Neural progenitor cell (in vitro differentiated cells): ENCODE measurements around the gene PRSS27. TPM values are rescaled to one million over a fixed set of nuclear protein-coding genes. Genes with fewer than 3 reads are reported as not detected.

Experiments used
- DNase-seq: peaks from one replicate; pipeline ENCODE4 v3.0.0-alpha.2; 2016; ENCODE audit warnings: low spot score
- H2AFZ ChIP-seq: fragments of 200-600 bp; sonication (generic); replicated peaks from 2 replicates; pipeline ENCODE4 v1.6.1; 2016; ENCODE audit warnings: antibody characterized with exemption
- H3F3A ChIP-seq: fragments of 200-600 bp; sonication (generic); 2 replicates; pipeline ENCODE4 v1.6.1; 2016; ENCODE audit warnings: antibody characterized with exemption, low read depth
- H3K27ac ChIP-seq: fragments of 200-600 bp; sonication (generic); 2 replicates; pipeline ENCODE4 v1.5.1; 2016; ENCODE audit warnings: mild to moderate bottlenecking
- H3K27me3 ChIP-seq: fragments of 200-600 bp; sonication (generic); 2 replicates; pipeline ENCODE4 v1.6.1; 2016; ENCODE audit warnings: mild to moderate bottlenecking, moderate library complexity
- H3K36me3 ChIP-seq: fragments of 200-600 bp; sonication (generic); 2 replicates; pipeline ENCODE4 v1.5.1; 2016
- H3K4me1 ChIP-seq: fragments of 200-600 bp; sonication (generic); 2 replicates; pipeline ENCODE4 v1.6.1; 2016; ENCODE audit warnings: mixed run types
- H3K4me2 ChIP-seq: fragments of 200-600 bp; sonication (generic); 2 replicates; pipeline ENCODE4 v1.6.1; 2016
- H3K4me3 ChIP-seq: fragments of 200-600 bp; sonication (generic); 2 replicates; pipeline ENCODE4 v1.5.1; 2016
- H3K79me2 ChIP-seq: fragments of 200-600 bp; sonication (generic); 2 replicates; pipeline ENCODE4 v1.6.1; 2016; ENCODE audit warnings: low read depth
- H3K9ac ChIP-seq: fragments of 200-600 bp; sonication (generic); 2 replicates; pipeline ENCODE4 v1.6.1; 2016
- H3K9me3 ChIP-seq: fragments of 200-600 bp; sonication (generic); 2 replicates; pipeline ENCODE4 v1.5.1; 2016; ENCODE audit warnings: low read depth
- H4K20me1 ChIP-seq: fragments of 200-600 bp; sonication (generic); 2 replicates; pipeline ENCODE4 v1.6.1; 2016; ENCODE audit warnings: low read depth
- H3K27ac Mint-ChIP-seq: 3 replicates; pipeline ENCODE4 v1.8.0; 2021; ENCODE audit warnings: mixed read lengths
- H3K27me3 Mint-ChIP-seq: 2 replicates; pipeline ENCODE4 v1.8.0; 2022; ENCODE audit warnings: low read depth, mild to moderate bottlenecking, inconsistent platforms, moderate library complexity, mixed read lengths; ENCODE audit not compliant: insufficient read depth
- H3K36me3 Mint-ChIP-seq: 3 replicates; pipeline ENCODE4 v1.8.0; 2021; ENCODE audit warnings: mixed read lengths
- H3K4me1 Mint-ChIP-seq: 3 replicates; pipeline ENCODE4 v1.8.0; 2021; ENCODE audit warnings: mixed read lengths
- H3K4me3 Mint-ChIP-seq: 3 replicates; pipeline ENCODE4 v1.8.0; 2021; ENCODE audit warnings: mild to moderate bottlenecking, moderate library complexity, mixed read lengths
- H3K9me3 Mint-ChIP-seq: 3 replicates; pipeline ENCODE4 v1.8.0; 2020; ENCODE audit warnings: mixed read lengths
- EZH2 ChIP-seq: fragments of 200-600 bp; sonication (generic); IDR thresholded peaks from 2 replicates; pipeline ENCODE4 v1.6.1; 2017; ENCODE audit warnings: antibody characterized with exemption, mild to moderate bottlenecking, moderate library complexity
- EZH2phosphoT487 ChIP-seq: fragments of 200-600 bp; sonication (generic); IDR thresholded peaks from 2 replicates; pipeline ENCODE4 v1.6.1; 2017; ENCODE audit warnings: antibody characterized with exemption
- total RNA-seq: library from RNA; depleted of rRNA; stranded (reverse); fragments of >200 nt; gene quantifications from 2 replicates; pipeline ENCODE4 v1.2.3, GENCODE V29; 2015; ENCODE audit warnings: low replicate concordance
- TF ChIP-seq, protein P1 (sequence below): fragments of 200-600 bp; sonication (generic); IDR thresholded peaks from 2 replicates; pipeline ENCODE4 v1.5.1; 2017; ENCODE audit warnings: antibody characterized with exemption, mild to moderate bottlenecking

Gene PRSS27
- total RNA-seq, 1 donor from 2014 or later: 1.8 TPM

DNA sequence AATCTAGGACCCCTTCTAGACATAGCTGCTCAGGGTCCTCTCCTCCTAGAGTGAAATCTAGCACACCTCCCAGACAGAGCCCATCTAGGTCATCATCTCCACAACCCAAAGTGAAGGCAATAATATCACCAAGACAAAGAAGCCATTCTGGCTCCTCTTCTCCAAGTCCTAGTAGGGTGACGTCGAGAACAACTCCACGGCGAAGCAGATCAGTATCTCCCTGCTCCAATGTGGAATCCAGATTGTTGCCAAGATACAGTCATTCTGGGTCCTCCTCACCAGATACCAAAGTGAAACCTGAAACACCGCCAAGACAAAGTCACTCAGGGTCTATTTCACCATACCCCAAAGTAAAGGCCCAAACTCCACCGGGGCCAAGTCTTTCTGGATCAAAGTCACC lies 43.1 kb upstream of the PRSS27 start:
- peaks cover 28% of the 10 kb centered on the region for H3K27me3 Mint-ChIP-seq
- Histone ChIP-seq H2AFZ (no peak overlapping the region), H3K4me2 (no peak overlapping the region), H3K9ac (no peak overlapping the region), H3F3A (peaks cover 65% of the 10 kb centered on the region), H3K27me3 (no peaks in the 10 kb centered on the region), H3K4me1 (no peaks in the 10 kb centered on the region), H3K4me3 (no peak overlapping the region), H3K9me3 (no peaks in the 10 kb centered on the region), H3K36me3 (peaks cover 65% of the 10 kb centered on the region), H3K27ac (no peak overlapping the region), H3K79me2 (peaks cover 100% of the 10 kb centered on the region), H4K20me1 (peaks cover 23% of the 10 kb centered on the region)
- no peaks in the 10 kb centered on the region for H3K4me1 Mint-ChIP-seq
- peaks cover 91% of the 10 kb centered on the region for H3K36me3 Mint-ChIP-seq
- DNase-seq: no peak
- TF ChIP-seq EZH2 (no peak), EZH2phosphoT487 (no peak)
- TF ChIP-seq, protein P1, sequence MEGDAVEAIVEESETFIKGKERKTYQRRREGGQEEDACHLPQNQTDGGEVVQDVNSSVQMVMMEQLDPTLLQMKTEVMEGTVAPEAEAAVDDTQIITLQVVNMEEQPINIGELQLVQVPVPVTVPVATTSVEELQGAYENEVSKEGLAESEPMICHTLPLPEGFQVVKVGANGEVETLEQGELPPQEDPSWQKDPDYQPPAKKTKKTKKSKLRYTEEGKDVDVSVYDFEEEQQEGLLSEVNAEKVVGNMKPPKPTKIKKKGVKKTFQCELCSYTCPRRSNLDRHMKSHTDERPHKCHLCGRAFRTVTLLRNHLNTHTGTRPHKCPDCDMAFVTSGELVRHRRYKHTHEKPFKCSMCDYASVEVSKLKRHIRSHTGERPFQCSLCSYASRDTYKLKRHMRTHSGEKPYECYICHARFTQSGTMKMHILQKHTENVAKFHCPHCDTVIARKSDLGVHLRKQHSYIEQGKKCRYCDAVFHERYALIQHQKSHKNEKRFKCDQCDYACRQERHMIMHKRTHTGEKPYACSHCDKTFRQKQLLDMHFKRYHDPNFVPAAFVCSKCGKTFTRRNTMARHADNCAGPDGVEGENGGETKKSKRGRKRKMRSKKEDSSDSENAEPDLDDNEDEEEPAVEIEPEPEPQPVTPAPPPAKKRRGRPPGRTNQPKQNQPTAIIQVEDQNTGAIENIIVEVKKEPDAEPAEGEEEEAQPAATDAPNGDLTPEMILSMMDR: no peak
- H3K4me3 Mint-ChIP-seq: no peak overlapping the region
- no peak overlapping the region for H3K27ac Mint-ChIP-seq
- H3K9me3 Mint-ChIP-seq: peaks cover 47% of the 10 kb centered on the region

DNA sequence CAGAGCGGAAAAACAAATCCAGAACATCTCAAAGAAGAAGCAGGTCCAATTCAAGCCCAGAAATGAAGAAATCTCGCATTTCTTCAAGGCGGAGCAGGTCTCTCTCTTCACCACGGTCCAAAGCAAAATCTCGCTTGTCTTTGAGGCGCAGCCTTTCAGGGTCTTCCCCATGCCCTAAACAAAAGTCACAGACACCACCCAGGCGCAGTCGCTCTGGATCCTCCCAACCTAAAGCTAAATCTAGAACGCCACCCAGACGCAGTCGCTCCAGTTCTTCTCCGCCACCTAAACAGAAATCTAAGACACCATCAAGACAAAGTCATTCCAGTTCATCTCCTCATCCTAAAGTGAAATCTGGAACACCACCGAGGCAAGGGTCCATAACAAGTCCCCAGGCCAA lies 42.7 kb upstream of the PRSS27 start:
- no peak for DNase-seq
- TF ChIP-seq EZH2phosphoT487: no peak
- TF ChIP-seq, protein P1: no peak
- TF ChIP-seq EZH2: no peak
- Histone ChIP-seq H3K36me3 (peaks cover 68% of the 10 kb centered on the region), H4K20me1 (peaks cover 22% of the 10 kb centered on the region), H3K79me2 (peaks cover 100% of the 10 kb centered on the region), H3K4me2 (no peak overlapping the region), H3K4me1 (no peaks in the 10 kb centered on the region), H3K27me3 (no peaks in the 10 kb centered on the region), H3K9ac (no peak overlapping the region), H3F3A (peaks cover 62% of the 10 kb centered on the region), H3K4me3 (no peak overlapping the region), H3K9me3 (no peaks in the 10 kb centered on the region), H2AFZ (no peak overlapping the region), H3K27ac (no peak overlapping the region)
- H3K27ac Mint-ChIP-seq: no peak overlapping the region
- H3K4me1 Mint-ChIP-seq: no peaks in the 10 kb centered on the region
- H3K27me3 Mint-ChIP-seq: peaks cover 24% of the 10 kb centered on the region
- peaks cover 47% of the 10 kb centered on the region for H3K9me3 Mint-ChIP-seq
- peaks cover 91% of the 10 kb centered on the region for H3K36me3 Mint-ChIP-seq
- H3K4me3 Mint-ChIP-seq: no peak overlapping the region

DNA sequence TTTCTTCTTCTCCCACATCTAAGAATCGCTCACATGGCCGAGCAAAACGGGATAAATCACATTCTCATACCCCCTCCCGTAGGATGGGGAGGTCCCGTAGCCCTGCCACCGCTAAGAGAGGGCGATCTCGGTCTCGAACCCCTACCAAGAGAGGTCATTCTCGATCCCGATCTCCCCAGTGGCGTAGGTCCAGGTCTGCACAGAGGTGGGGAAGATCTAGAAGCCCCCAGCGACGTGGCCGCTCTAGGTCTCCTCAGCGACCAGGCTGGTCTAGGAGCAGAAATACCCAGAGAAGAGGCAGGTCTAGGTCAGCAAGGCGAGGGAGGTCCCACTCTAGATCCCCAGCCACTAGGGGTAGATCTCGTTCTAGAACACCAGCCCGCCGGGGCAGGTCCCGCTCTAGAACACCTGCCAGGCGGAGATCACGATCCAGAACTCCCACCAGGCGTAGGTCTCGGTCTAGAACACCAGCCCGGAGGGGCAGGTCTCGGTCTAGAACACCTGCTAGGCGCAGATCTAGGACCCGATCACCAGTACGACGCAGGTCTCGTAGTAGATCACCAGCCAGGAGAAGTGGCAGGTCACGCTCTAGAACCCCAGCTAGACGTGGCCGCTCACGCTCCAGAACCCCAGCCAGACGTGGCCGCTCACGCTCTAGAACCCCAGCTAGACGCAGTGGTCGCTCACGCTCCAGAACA lies 42.0 kb upstream of the PRSS27 start:
- H3K27ac Mint-ChIP-seq: no peak overlapping the region
- Histone ChIP-seq H2AFZ (no peak overlapping the region), H3K4me1 (no peaks in the 10 kb centered on the region), H3K9me3 (no peaks in the 10 kb centered on the region), H3F3A (peaks cover 57% of the 10 kb centered on the region), H3K9ac (no peak overlapping the region), H3K79me2 (peaks cover 100% of the 10 kb centered on the region), H3K27ac (no peak overlapping the region), H3K27me3 (no peaks in the 10 kb centered on the region), H3K36me3 (peaks cover 72% of the 10 kb centered on the region), H4K20me1 (peaks cover 22% of the 10 kb centered on the region), H3K4me3 (no peak overlapping the region), H3K4me2 (no peak overlapping the region)
- H3K36me3 Mint-ChIP-seq: peaks cover 96% of the 10 kb centered on the region
- H3K9me3 Mint-ChIP-seq: peaks cover 47% of the 10 kb centered on the region
- peaks cover 23% of the 10 kb centered on the region for H3K27me3 Mint-ChIP-seq
- no peaks in the 10 kb centered on the region for H3K4me1 Mint-ChIP-seq
- DNase-seq: no peak
- no peak overlapping the region for H3K4me3 Mint-ChIP-seq
- TF ChIP-seq EZH2: no peak
- no peak for TF ChIP-seq EZH2phosphoT487
- TF ChIP-seq, protein P1: no peak
